HCT116 (cell line): Measurements from ENCODE around the gene BMERB1. TPM values are rescaled to one million over a fixed set of nuclear protein-coding genes. Genes with fewer than 3 reads are reported as not detected.

ENCODE experiments used
- ATAC-seq: fragments of 200-7000 bp; cut with Tn5 transposase; 2 replicates; pipeline ENCODE4 v1.9.1; 2020; ENCODE audit warnings: mild to moderate bottlenecking, moderate library complexity
- BruUV-seq: library from RNA; stranded (reverse); fragments of 400-500 nt; replicated peaks from 2 replicates; lab custom pipeline; 2021; lab: Mats Ljungman, UMichigan
- CTCF ChIA-PET: fragments of 300-600 bp; sonication (Branson Sonifier 250); formaldehyde crosslinking; loops from one replicate; lab custom pipeline; 2021; ENCODE audit warnings: antibody characterized with exemption; lab: Charles Lee
- POLR2A ChIA-PET: fragments of 300-600, 350-600 bp; sonication (Branson Sonifier 250); formaldehyde crosslinking; loops from one replicate; lab custom pipeline; 2021; ENCODE audit warnings: antibody characterized with exemption; lab: Charles Lee
- RAD21 ChIA-PET, 2 experiments: fragments of 300-600 bp; sonication (Branson Sonifier 250); formaldehyde crosslinking; loops; one replicate each; lab custom pipeline; 2023; ENCODE audit warnings: low total read pairs in 2 of 2; ENCODE audit not compliant: uncharacterized antibody in 2 of 2, unreplicated experiment in 2 of 2, low non-redundant PET in 1 of 2; lab: Charles Lee
- DNase-seq: peaks from one replicate; pipeline ENCODE4 v3.0.0-alpha.2; 2010; ENCODE audit warnings: low read depth, low spot score
- H2AFZ ChIP-seq: fragments of 200-600 bp; shearing (Covaris generic), sonication (generic); 2 replicates; pipeline ENCODE4 v1.6.1; 2017; ENCODE audit warnings: low read depth, mixed run types, mixed read lengths, antibody characterized with exemption, low read length; ENCODE audit not compliant: poor library complexity, severe bottlenecking
- H3K27ac ChIP-seq: 2 replicates; pipeline ENCODE4 v1.5.1; 2012; ENCODE audit warnings: low read depth, low read length
- H3K27me3 ChIP-seq: fragments of 200-600 bp; sonication (generic); 2 replicates; pipeline ENCODE4 v1.6.1; 2016; ENCODE audit warnings: mixed run types, low read length, mixed read lengths; ENCODE audit not compliant: insufficient read depth
- H3K36me3 ChIP-seq, 2 experiments: fragments of 200-500 bp in 1 of 2; fragments of 200-600 bp in 1 of 2; sonication (Bioruptor generic) in 1 of 2; sonication (generic) in 1 of 2; 2 replicates each; pipeline versions ENCODE4 v1.5.1 to v1.6.1; 2014 to 2016; ENCODE audit warnings: low read length in 2 of 2, inconsistent platforms in 1 of 2, mixed read lengths in 1 of 2, mixed run types in 1 of 2; ENCODE audit not compliant: insufficient read depth in 2 of 2, control insufficient read depth in 1 of 2
- H3K4me1 ChIP-seq, 2 experiments: fragments of 200-600 bp in 1 of 2; sonication (generic) in 1 of 2; 2 replicates each; pipeline versions ENCODE4 v1.5.1 to v1.6.1; 2012 to 2017; ENCODE audit warnings: low read length in 2 of 2, inconsistent platforms in 1 of 2, mild to moderate bottlenecking in 1 of 2, mixed read lengths in 1 of 2, mixed run types in 1 of 2, moderate library complexity in 1 of 2; ENCODE audit not compliant: insufficient read depth in 2 of 2, control insufficient read depth in 1 of 2
- H3K4me2 ChIP-seq: fragments of 200-600 bp; sonication (generic); 2 replicates; pipeline ENCODE4 v1.6.1; 2017; ENCODE audit warnings: mixed run types, low read length, mixed read lengths
- H3K4me3 ChIP-seq, 2 experiments: fragments of 200-600 bp in 1 of 2; sonication (generic) in 1 of 2; replicated peaks in 1 of 2; 2 replicates each; pipeline ENCODE4 v1.5.1; 2011 to 2016; ENCODE audit warnings: low read length in 2 of 2, control low read depth in 1 of 2, low read depth in 1 of 2, mild to moderate bottlenecking in 1 of 2, mixed read lengths in 1 of 2, mixed run types in 1 of 2
- H3K79me2 ChIP-seq: fragments of 200-600 bp; sonication (generic); 2 replicates; pipeline ENCODE4 v1.6.1; 2017; ENCODE audit warnings: mild to moderate bottlenecking, mixed run types, low read length, moderate library complexity, mixed read lengths; ENCODE audit not compliant: insufficient read depth
- H3K9ac ChIP-seq: fragments of 200-600 bp; sonication (generic); 2 replicates; pipeline ENCODE4 v1.6.1; 2016; ENCODE audit warnings: low read length, mixed read lengths
- H3K9me2 ChIP-seq: fragments of 200-600 bp; sonication (generic), shearing (Covaris generic); 2 replicates; pipeline ENCODE4 v1.6.1; 2017; ENCODE audit warnings: mixed run types, mild to moderate bottlenecking, moderate library complexity; ENCODE audit not compliant: insufficient read depth
- H3K9me3 ChIP-seq, 2 experiments: fragments of 200-500 bp in 1 of 2; fragments of 200-600 bp in 1 of 2; sonication (Bioruptor generic) in 1 of 2; sonication (generic) in 1 of 2; 2 replicates each; pipeline ENCODE4 v1.6.1; 2014 to 2017; ENCODE audit warnings: low read length in 2 of 2, mixed read lengths in 2 of 2, inconsistent platforms in 1 of 2, low read depth in 1 of 2, mild to moderate bottlenecking in 1 of 2, mixed run types in 1 of 2, moderate library complexity in 1 of 2; ENCODE audit not compliant: control insufficient read depth in 1 of 2, insufficient read depth in 1 of 2
- H4K20me1 ChIP-seq: fragments of 200-600 bp; sonication (generic), shearing (Covaris generic); 2 replicates; pipeline ENCODE4 v1.6.1; 2017; ENCODE audit warnings: mixed run types, mild to moderate bottlenecking, moderate library complexity; ENCODE audit not compliant: insufficient read depth
- ATF3 ChIP-seq: IDR thresholded peaks from 2 replicates; pipeline ENCODE4 v1.6.1; 2012
- CBX3 ChIP-seq: IDR thresholded peaks from 2 replicates; pipeline ENCODE4 v1.6.1; 2012; ENCODE audit warnings: low read depth
- CEBPB ChIP-seq: IDR thresholded peaks from 2 replicates; pipeline ENCODE4 v1.6.1; 2012; ENCODE audit warnings: low read depth
- CTCF ChIP-seq, 3 experiments: fragments of 200-600 bp in 1 of 3; sonication (generic) in 1 of 3; IDR thresholded peaks in 2 of 3; conservative IDR thresholded peaks in 1 of 3; 2 replicates each; pipeline ENCODE4 v1.5.1; 2012 to 2017; ENCODE audit warnings: low read depth in 2 of 3, low read length in 2 of 3, antibody characterized with exemption in 1 of 3, borderline replicate concordance in 1 of 3, control low read depth in 1 of 3, mild to moderate bottlenecking in 1 of 3, mixed read lengths in 1 of 3, mixed run types in 1 of 3, moderate library complexity in 1 of 3; ENCODE audit not compliant: insufficient read depth in 1 of 3
- EGR1 ChIP-seq: IDR thresholded peaks from 2 replicates; pipeline ENCODE4 v1.6.1; 2012; ENCODE audit warnings: low read depth
- ELF1 ChIP-seq: IDR thresholded peaks from 2 replicates; pipeline ENCODE4 v1.6.1; 2012; ENCODE audit warnings: low read depth, borderline replicate concordance
- EZH2phosphoT487 ChIP-seq: fragments of 200-600 bp; IDR thresholded peaks from 2 replicates; pipeline ENCODE4 v1.6.1; 2018; ENCODE audit warnings: antibody characterized with exemption, borderline replicate concordance
- JUND ChIP-seq: IDR thresholded peaks from 2 replicates; pipeline ENCODE4 v1.6.1; 2012
- MAX ChIP-seq: IDR thresholded peaks from 2 replicates; pipeline ENCODE4 v1.6.1; 2012
- POLR2A ChIP-seq: IDR thresholded peaks from 2 replicates; pipeline ENCODE4 v1.7.0; 2011; ENCODE audit warnings: borderline replicate concordance; ENCODE audit not compliant: insufficient read depth, insufficient read length; ENCODE audit errors: extremely low read depth
- POLR2AphosphoS5 ChIP-seq: IDR thresholded peaks from 2 replicates; pipeline ENCODE4 v1.6.1; 2011; ENCODE audit warnings: mild to moderate bottlenecking, low read depth, low read length, moderate library complexity
- RAD21 ChIP-seq: IDR thresholded peaks from 2 replicates; pipeline ENCODE4 v1.6.1; 2012; ENCODE audit warnings: low read depth, mild to moderate bottlenecking
- REST ChIP-seq: IDR thresholded peaks from 2 replicates; pipeline ENCODE4 v1.6.1; 2012; ENCODE audit warnings: low read depth
- SIN3A ChIP-seq: IDR thresholded peaks from 2 replicates; pipeline ENCODE4 v1.6.1; 2012; ENCODE audit warnings: low read depth
- SRF ChIP-seq: IDR thresholded peaks from 2 replicates; pipeline ENCODE4 v1.6.1; 2012; ENCODE audit warnings: low read depth
- TCF7L2 ChIP-seq: IDR thresholded peaks from 2 replicates; pipeline ENCODE4 v1.7.0; 2011; ENCODE audit warnings: borderline replicate concordance, inconsistent platforms; ENCODE audit not compliant: insufficient read depth, insufficient read length; ENCODE audit errors: extremely low read depth
- YY1 ChIP-seq: IDR thresholded peaks from 2 replicates; pipeline ENCODE4 v1.6.1; 2011; ENCODE audit warnings: low read length, low read depth, moderate library complexity, mild to moderate bottlenecking; ENCODE audit not compliant: insufficient replicate concordance; ENCODE audit errors: extremely low read depth
- ZBTB33 ChIP-seq: IDR thresholded peaks from 2 replicates; pipeline ENCODE4 v1.6.1; 2011; ENCODE audit warnings: mild to moderate bottlenecking, low read length, moderate library complexity; ENCODE audit not compliant: insufficient replicate concordance; ENCODE audit errors: extremely low read depth
- ZFX ChIP-seq: fragments of 450-650 bp; IDR thresholded peaks from 2 replicates; pipeline ENCODE4 v1.6.1; 2017
- intact Hi-C: fragments of 100-400 bp; cut with micrococcal nuclease; formaldehyde crosslinking; loops from 2 replicates; pipeline ENCODE4 v1.10.0; 2022
- total RNA-seq: library from RNA; stranded (reverse); gene quantifications from one replicate; pipeline ENCODE4 v1.2.1, GENCODE V29; 2021; ENCODE audit not compliant: unreplicated experiment

The BMERB1 gene
- total RNA-seq, 1 experiment from 2014 or later, result 43.6 TPM

GRCh38 chr16:15576960-15577958, 142.9 kb downstream of the BMERB1 start:
- CTCF ChIA-PET, result no interaction called here
- H3K27me3 ChIP-seq, result no peaks in the 10 kb centered on the region
- H3K27ac ChIP-seq, result no peak overlapping the region
- H3K4me1 ChIP-seq, result peaks cover 2 to 20% of the 10 kb centered on the region in 2 experiments
- no peaks in the 10 kb centered on the region for H4K20me1 ChIP-seq
- H3K4me3 ChIP-seq, result no peak overlapping the region
- RAD21 ChIA-PET, result no interaction called here
- intact Hi-C loops, result no loop called here
- H2AFZ ChIP-seq, result no peak overlapping the region
- POLR2A ChIA-PET, result no interaction called here
- no peaks in the 10 kb centered on the region for H3K9me3 ChIP-seq
- TF ChIP-seq EZH2phosphoT487, result no peak
- TF ChIP-seq CBX3, result no peak
- TF ChIP-seq RAD21, result no peak
- TF ChIP-seq ZFX, result no peak
- no peak for TF ChIP-seq MAX
- no peak for TF ChIP-seq ELF1
- no peak for TF ChIP-seq ATF3
- TF ChIP-seq SIN3A, result no peak
- TF ChIP-seq EGR1, result no peak
- TF ChIP-seq ZBTB33, result no peak
- TF ChIP-seq CTCF (IDR thresholded peaks at IDR 0.05 in 2 of 3, conservative IDR thresholded peaks at IDR 0.05 in 1 of 3; ENCODE audit: borderline replicate concordance in 1 of 3, insufficient read depth in 1 of 3, low read depth in 2 of 3, low read length in 2 of 3), result no peak
- no peak for TF ChIP-seq JUND
- TF ChIP-seq YY1, result no peak
- no peak for TF ChIP-seq POLR2AphosphoS5
- no peak for TF ChIP-seq CEBPB
- TF ChIP-seq REST, result no peak
- no peak for TF ChIP-seq POLR2A
- TF ChIP-seq TCF7L2, result no peak
- no peak for TF ChIP-seq SRF
- DNase-seq (no peak), ATAC-seq (no peak)
- no peaks in the 10 kb centered on the region for H3K9me2 ChIP-seq
- no TSS peak for BruUV-seq
- no peak overlapping the region for H3K4me2 ChIP-seq
- no peaks in the 10 kb centered on the region for H3K79me2 ChIP-seq
- H3K36me3 ChIP-seq, result no peaks in the 10 kb centered on the region
- H3K9ac ChIP-seq, result no peak overlapping the region
